NCI-H446 (cell line): Measurements from ENCODE around the gene ISOC1.

Experiments used
- DNase-seq, 2 experiments: peaks; one replicate each; lab custom pipeline; 2025; lab: John Stamatoyannopoulos, UW

The ISOC1 gene

GRCh38 chr5:129094087-129094923 is at the start of gene ISOC1:
Gene ISOC1 (plus strand): TSS chr5:129094749. CDS start chr5:129094767, 18 bp downstream.
- peak; percentile 52 to 94 for DNase-seq

GRCh38 chr5:129046151-129046550 is 48.4 kb upstream of the ISOC1 start:
- DNase-seq = no peak

GRCh38 chr5:129048509-129048908 is 46.0 kb upstream of the ISOC1 start:
- DNase-seq = no peak

GRCh38 chr5:129049126-129049799 is 45.3 kb upstream of the ISOC1 start:
- no peak for DNase-seq

GRCh38 chr5:129051283-129051682 is 43.3 kb upstream of the ISOC1 start:
- DNase-seq = no peak

GRCh38 chr5:129053438-129053837 is 41.1 kb upstream of the ISOC1 start:
- DNase-seq = no peak

- DNase-seq = no peak
Observed at GRCh38 chr5:129057329-129057728, 37.2 kb upstream of the ISOC1 start.

GRCh38 chr5:129061849-129062248 is 32.7 kb upstream of the ISOC1 start:
- DNase-seq = no peak

GRCh38 chr5:129063483-129064113 is 31.0 kb upstream of the ISOC1 start:
- DNase-seq = peak; percentile 57 to 89

- DNase-seq = no peak
Observed at GRCh38 chr5:129065721-129066120, 28.8 kb upstream of the ISOC1 start.

GRCh38 chr5:129067745-129068144 is 26.8 kb upstream of the ISOC1 start:
- DNase-seq = no peak

GRCh38 chr5:129069292-129069691 is 25.3 kb upstream of the ISOC1 start:
- DNase-seq = no peak

GRCh38 chr5:129073111-129073510 is 21.4 kb upstream of the ISOC1 start:
- DNase-seq = no peak

- peak in 1 of 2 experiments; percentile 75 for DNase-seq
Observed at GRCh38 chr5:129074903-129075302, 19.6 kb upstream of the ISOC1 start.

- no peak for DNase-seq
Observed at GRCh38 chr5:129077433-129078075, 17.0 kb upstream of the ISOC1 start.

GRCh38 chr5:129078247-129078646 is 16.3 kb upstream of the ISOC1 start:
- DNase-seq = no peak

GRCh38 chr5:129078660-129079059 is 15.9 kb upstream of the ISOC1 start:
- no peak for DNase-seq

GRCh38 chr5:129079496-129079895 is 15.1 kb upstream of the ISOC1 start:
- DNase-seq = peak in 1 of 2 experiments; percentile 50

- no peak for DNase-seq
Observed at GRCh38 chr5:129080766-129081165, 13.8 kb upstream of the ISOC1 start.

- DNase-seq = no peak
Observed at GRCh38 chr5:129082225-129083136, 12.1 kb upstream of the ISOC1 start.
